IMR-90 (cell line): ENCODE data around the gene FCHSD2. TPM values are rescaled to one million over a fixed set of nuclear protein-coding genes. Genes with fewer than 3 reads are reported as not detected.

ENCODE experiments used
- ATAC-seq: fragments of 200-7000 bp; cut with Tn5 transposase; 2 replicates; pipeline ENCODE4 v1.9.1; 2020; ENCODE audit warnings: low read depth, mild to moderate bottlenecking, moderate library complexity
- BruUV-seq: library from RNA; stranded (reverse); fragments of 400-500 nt; replicated peaks from 2 replicates; lab custom pipeline; 2021; lab: Mats Ljungman, UMichigan
- CTCF ChIA-PET: fragments of 300-600 bp; formaldehyde crosslinking; extraction: SDS; loops from one replicate; lab custom pipeline; 2021; ENCODE audit warnings: antibody characterized with exemption; lab: Yijun Ruan, JAX
- POLR2A ChIA-PET: fragments of 300-600 bp; sonication (Branson Sonifier 250); formaldehyde crosslinking; loops from one replicate; lab custom pipeline; 2022; ENCODE audit warnings: antibody characterized with exemption; ENCODE audit not compliant: unreplicated experiment; lab: Charles Lee
- DNase-seq: peaks from one replicate; pipeline ENCODE4 v3.0.0; 2013
- H2AFZ ChIP-seq: replicated peaks from 2 replicates; pipeline ENCODE3; 2013; ENCODE audit warnings: low read length, mild to moderate bottlenecking; ENCODE audit not compliant: poor library complexity
- H2AK5ac ChIP-seq: 2 replicates; pipeline ENCODE4 v1.6.1; 2013; ENCODE audit warnings: low read depth, low read length, inconsistent platforms
- H2AK9ac ChIP-seq: replicated peaks from 2 replicates; pipeline ENCODE3; 2013; ENCODE audit warnings: mild to moderate bottlenecking, low read depth, low read length, moderate library complexity; ENCODE audit not compliant: poor library complexity
- H2BK120ac ChIP-seq: 2 replicates; pipeline ENCODE4 v1.6.1; 2013; ENCODE audit warnings: low read depth, low read length, inconsistent platforms
- H2BK15ac ChIP-seq: 3 replicates; pipeline ENCODE4 v1.6.1; 2013; ENCODE audit warnings: low read depth, low read length, inconsistent platforms
- H2BK20ac ChIP-seq: 2 replicates; pipeline ENCODE4 v1.6.1; 2013; ENCODE audit warnings: low read depth, mild to moderate bottlenecking, inconsistent platforms, low read length, moderate library complexity
- H2BK5ac ChIP-seq: 2 replicates; pipeline ENCODE4 v1.6.1; 2013; ENCODE audit warnings: mild to moderate bottlenecking, low read depth, low read length, inconsistent platforms; ENCODE audit not compliant: poor library complexity, severe bottlenecking
- H3K14ac ChIP-seq: replicated peaks from 2 replicates; pipeline ENCODE4 v1.6.1; 2013; ENCODE audit warnings: low read depth, low read length, inconsistent platforms
- H3K18ac ChIP-seq: 2 replicates; pipeline ENCODE4 v1.6.1; 2013; ENCODE audit warnings: low read depth, low read length, control low read depth
- H3K23ac ChIP-seq: 2 replicates; pipeline ENCODE4 v1.6.1; 2013; ENCODE audit warnings: low read depth, low read length, inconsistent platforms
- H3K27ac ChIP-seq: 2 replicates; pipeline ENCODE4 v1.5.1; 2013; ENCODE audit warnings: mild to moderate bottlenecking, control low read depth, low read length; ENCODE audit not compliant: insufficient read depth
- H3K27me3 ChIP-seq: 2 replicates; pipeline ENCODE4 v1.6.1; 2013; ENCODE audit warnings: low read length; ENCODE audit not compliant: control insufficient read depth, insufficient read depth
- H3K36me3 ChIP-seq: 2 replicates; pipeline ENCODE4 v1.6.1; 2013; ENCODE audit warnings: low read length, mixed read lengths; ENCODE audit not compliant: control insufficient read depth, insufficient read depth
- H3K4ac ChIP-seq: 2 replicates; pipeline ENCODE4 v1.6.1; 2013; ENCODE audit warnings: low read depth, low read length, inconsistent platforms
- H3K4me1 ChIP-seq: 2 replicates; pipeline ENCODE4 v1.6.1; 2013; ENCODE audit warnings: low read length, mixed read lengths; ENCODE audit not compliant: control insufficient read depth, insufficient read depth
- H3K4me2 ChIP-seq: 2 replicates; pipeline ENCODE4 v1.6.1; 2013; ENCODE audit warnings: low read depth, mild to moderate bottlenecking, control low read depth, low read length, moderate library complexity
- H3K4me3 ChIP-seq: 2 replicates; pipeline ENCODE4 v1.5.1; 2013; ENCODE audit warnings: low read depth, mild to moderate bottlenecking, control low read depth, low read length, moderate library complexity; ENCODE audit not compliant: insufficient read depth
- H3K56ac ChIP-seq: 2 replicates; pipeline ENCODE4 v1.6.1; 2013; ENCODE audit warnings: low read length, inconsistent platforms; ENCODE audit not compliant: insufficient read depth; ENCODE audit errors: extremely low read depth
- H3K79me1 ChIP-seq, 2 experiments: 2 replicates each; pipeline ENCODE4 v1.6.1; 2013; ENCODE audit warnings: low read length in 2 of 2, inconsistent platforms in 1 of 2, low read depth in 1 of 2
- H3K9ac ChIP-seq: 2 replicates; pipeline ENCODE4 v1.6.1; 2013; ENCODE audit warnings: low read depth, low read length, control low read depth
- H3K9me1 ChIP-seq: 2 replicates; pipeline ENCODE4 v1.6.1; 2013; ENCODE audit warnings: low read length, inconsistent platforms; ENCODE audit not compliant: insufficient read depth
- H3K9me3 ChIP-seq: 2 replicates; pipeline ENCODE4 v1.6.1; 2013; ENCODE audit warnings: low read length; ENCODE audit not compliant: control insufficient read depth, insufficient read depth
- H4K20me1 ChIP-seq: 2 replicates; pipeline ENCODE4 v1.6.1; 2013; ENCODE audit warnings: low read length, inconsistent platforms; ENCODE audit not compliant: insufficient read depth
- H4K5ac ChIP-seq: 2 replicates; pipeline ENCODE4 v1.6.1; 2013; ENCODE audit warnings: mild to moderate bottlenecking, low read depth, low read length, control low read depth
- H4K8ac ChIP-seq, 2 experiments: 2 replicates each; pipeline ENCODE4 v1.6.1; 2013; ENCODE audit warnings: low read depth in 2 of 2, low read length in 2 of 2, control low read depth in 1 of 2, inconsistent platforms in 1 of 2
- H4K91ac ChIP-seq: 2 replicates; pipeline ENCODE4 v1.6.1; 2013; ENCODE audit warnings: low read depth, low read length, inconsistent platforms; ENCODE audit not compliant: insufficient read depth
- CEBPB ChIP-seq: IDR thresholded peaks from 2 replicates; pipeline ENCODE4 v1.6.1; 2012; ENCODE audit warnings: low read depth, low read length, improper control_type of control experiment
- CHD1 ChIP-seq: IDR thresholded peaks from 2 replicates; pipeline ENCODE4 v1.6.1; 2012; ENCODE audit warnings: low read depth, low read length, improper control_type of control experiment
- ELK1 ChIP-seq: fragments of 150-350 bp; IDR thresholded peaks from 2 replicates; pipeline ENCODE4 v1.6.1; 2016; ENCODE audit warnings: low read depth, mild to moderate bottlenecking, low read length, moderate library complexity, borderline replicate concordance
- MAFK ChIP-seq: IDR thresholded peaks from 2 replicates; pipeline ENCODE4 v1.6.1; 2012; ENCODE audit warnings: low read depth, low read length, improper control_type of control experiment
- MAZ ChIP-seq: IDR thresholded peaks from 2 replicates; pipeline ENCODE4 v1.6.1; 2012; ENCODE audit warnings: low read depth, mild to moderate bottlenecking, low read length, improper control_type of control experiment, moderate library complexity, borderline replicate concordance
- MXI1 ChIP-seq: IDR thresholded peaks from 2 replicates; pipeline ENCODE4 v1.6.1; 2012; ENCODE audit warnings: low read depth, mild to moderate bottlenecking, low read length, moderate library complexity, borderline replicate concordance
- NFE2L2 ChIP-seq: fragments of 150-350 bp; IDR thresholded peaks from 2 replicates; pipeline ENCODE4 v1.6.1; 2016; ENCODE audit warnings: low read depth, mild to moderate bottlenecking, low read length
- POLR2A ChIP-seq: IDR thresholded peaks from 2 replicates; pipeline ENCODE4 v1.6.1; 2012; ENCODE audit warnings: mild to moderate bottlenecking, low read depth, low read length
- RFX5 ChIP-seq: IDR thresholded peaks from 2 replicates; pipeline ENCODE4 v1.8.0; 2012; ENCODE audit warnings: low read depth, mild to moderate bottlenecking, low read length, moderate library complexity
- SMC3 ChIP-seq: fragments of 150-350 bp; IDR thresholded peaks from 2 replicates; pipeline ENCODE4 v1.6.1; 2016; ENCODE audit warnings: low read depth, mild to moderate bottlenecking, antibody characterized with exemption, low read length, moderate library complexity
- WGBS, 2 experiments: methylation state at CpG; one replicate each; pipeline versions ENCODE4 v1.1.5 to v1.1.7; 2013; ENCODE audit warnings: missing lambda C conversion rate in 2 of 2; ENCODE audit not compliant: insufficient read length in 1 of 2; ENCODE audit errors: extremely low coverage in 2 of 2; 5-methylcytosine and 5-hydroxymethylcytosine counted together
- dilution Hi-C: fragments of 300-500 bp; cut with HindIII; formaldehyde crosslinking; loops from one replicate; pipeline ENCODE4 v1.14.3; 2018; ENCODE audit warnings: low sequenced_read_pairs; ENCODE audit not compliant: unreplicated experiment
- in situ Hi-C: fragments of 300-500 bp; cut with MboI; formaldehyde crosslinking; loops from 3 replicates; pipeline ENCODE4 v1.14.3; 2019; ENCODE audit warnings: low sequenced_read_pairs, inconsistent platforms, mixed read lengths
- intact Hi-C: fragments of 100-400 bp; cut with micrococcal nuclease; formaldehyde crosslinking; loops from 2 replicates; pipeline ENCODE4 v1.10.0; 2022
- polyA plus RNA-seq, 3 experiments: library from polyadenylated mRNA; depleted of rRNA; stranded (reverse); fragments of >200 nt; gene quantifications; 2 replicates each; pipeline ENCODE4 v1.2.3, GENCODE V29; 2012; ENCODE audit warnings: low replicate concordance in 1 of 3
- total RNA-seq: library from RNA; depleted of rRNA; stranded (reverse); fragments of >200 nt; gene quantifications from 2 replicates; pipeline ENCODE4 v1.2.3, GENCODE V29; 2012

The FCHSD2 gene
- total and polyA plus RNA-seq, 2 of the 4 experiments (the other 2 are of a cell fraction): 5.9 to 18.7 TPM

GRCh38 chr11:72812604-72812966 lies 329.5 kb downstream of the FCHSD2 start:
- Histone ChIP-seq H3K4me3 (peak overlapping the region; percentile 89; the same call in 1 of the 2 replicates), H3K27ac (no peak overlapping the region), H2AFZ (peak overlapping the region; percentile 99), H3K27me3 (no peaks in the 10 kb centered on the region), H3K18ac (no peak overlapping the region), H2BK15ac (no peak overlapping the region), H2BK20ac (no peak overlapping the region), H3K9ac (peak overlapping the region; percentile 1; the same call in 1 of the 2 replicates), H3K4ac (peak overlapping the region; percentile 56), H2BK120ac (no peak overlapping the region), H3K9me1 (peaks cover 14% of the 10 kb centered on the region; the same call in 1 of the 2 replicates), H3K4me2 (peak overlapping the region; percentile 89), H3K9me3 (no peaks in the 10 kb centered on the region), H3K4me1 (peaks cover 24% of the 10 kb centered on the region), H3K23ac (peak overlapping the region; percentile 71; the same call in 1 of the 2 replicates), H4K20me1 (no peaks in the 10 kb centered on the region), H2BK5ac (no peak overlapping the region), H4K91ac (peak overlapping the region; percentile 28; the same call in 1 of the 2 replicates), H2AK9ac (peak overlapping the region; percentile 95), H2AK5ac (peak overlapping the region; percentile 60; the same call in 1 of the 2 replicates), H4K5ac (no peak overlapping the region), H3K79me1 (peaks cover 11 to 59% of the 10 kb centered on the region in 2 experiments; a peak in 3 of 4 replicates), H3K14ac (peak overlapping the region; percentile 80), H3K56ac (no peak overlapping the region), H3K36me3 (peaks cover 3% of the 10 kb centered on the region; the same call in 1 of the 2 replicates), H4K8ac (peak overlapping the region in 1 of 2 experiments; percentile 10; a peak in 1 of 4 replicates)
- 100% methylated on average over 1 of the region's 4 CpGs; no CpG with 5 or more reads in 1 of the 2 experiments for WGBS, 2 experiments
- BruUV-seq: no TSS peak
- intact Hi-C loops (loop anchor here (5.0 kb wide), 1 partner anchor 60 kb away; the partner anchor contains the start of gene ARAP1), dilution Hi-C loops (no loop called here), in situ Hi-C loops (no loop called here)
- ChIA-PET CTCF (no interaction called here), POLR2A (interaction anchor here (0.6 kb wide), 1 partner anchor 19 kb away, joined by 4 read pairs; the partner anchor contains the start of gene STARD10)
- TF ChIP-seq NFE2L2 (no peak), MXI1 (no peak), CEBPB (no peak), ELK1 (no peak), MAFK (no peak), RFX5 (no peak), CHD1 (no peak), MAZ (no peak), POLR2A (no peak), SMC3 (no peak)
- ATAC-seq (no peak), DNase-seq (no peak)
